Right lobe of liver (tissue), 4 donors: ENCODE data around the gene ATG101.

Experiments used
- POLR2A ChIP-seq: fragments of 450-650 bp; IDR thresholded peaks from one replicate; pipeline ENCODE4 v1.6.1; 2017; ENCODE audit warnings: antibody characterized with exemption, mild to moderate bottlenecking
- TF ChIP-seq, protein P1 (sequence below), 4 donors: fragments of 200-600 bp in 3 of 4; fragments of 450-650 bp in 1 of 4; IDR thresholded peaks; one replicate each; pipeline versions ENCODE4 v1.5.1 to v1.8.0; 2016 to 2022; ENCODE audit warnings: antibody characterized with exemption in 4 of 4, mild to moderate bottlenecking in 2 of 4
- donor health status: DM: no; HTN: no; CAD: no.
- donor health status: DM: no; HTN: no; CAD: no.
- donor health status: DM: no; HTN: yes; CAD: no.

DNA sequence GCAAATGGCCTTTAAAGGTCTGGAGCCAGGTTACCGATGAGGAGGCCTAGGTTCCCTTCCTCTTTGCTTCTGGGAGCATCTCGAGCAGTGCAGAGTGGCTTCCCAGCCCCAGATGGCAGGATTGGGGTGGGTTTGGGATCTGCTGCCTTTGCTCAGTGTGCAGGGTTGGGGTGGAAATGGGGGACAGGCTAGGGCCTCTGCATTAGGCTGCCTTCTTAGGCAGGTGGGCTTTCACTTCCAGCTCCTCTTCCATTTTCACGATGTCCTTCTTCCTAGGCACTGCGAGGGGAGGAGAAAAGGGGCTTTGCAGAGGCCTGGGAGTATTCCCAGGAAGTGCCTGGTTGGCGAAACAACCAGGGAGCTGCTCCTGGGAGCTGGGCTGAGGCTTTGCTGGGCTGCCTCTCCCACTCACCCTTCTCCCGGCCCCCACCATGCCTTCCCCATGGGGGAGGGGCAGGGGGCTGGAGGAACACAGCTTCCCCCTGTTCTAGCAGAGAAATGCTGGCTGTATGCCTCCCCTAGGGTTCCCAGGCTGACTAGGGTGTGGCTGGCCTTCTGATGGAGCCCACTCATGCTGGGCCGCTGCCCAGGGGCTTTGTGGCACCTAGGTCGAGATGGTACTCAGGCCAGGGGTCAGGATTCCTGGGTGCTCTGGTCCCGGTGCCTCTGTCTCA is 16.1 kb upstream of the ATG101 start:
- TF ChIP-seq, protein P1, sequence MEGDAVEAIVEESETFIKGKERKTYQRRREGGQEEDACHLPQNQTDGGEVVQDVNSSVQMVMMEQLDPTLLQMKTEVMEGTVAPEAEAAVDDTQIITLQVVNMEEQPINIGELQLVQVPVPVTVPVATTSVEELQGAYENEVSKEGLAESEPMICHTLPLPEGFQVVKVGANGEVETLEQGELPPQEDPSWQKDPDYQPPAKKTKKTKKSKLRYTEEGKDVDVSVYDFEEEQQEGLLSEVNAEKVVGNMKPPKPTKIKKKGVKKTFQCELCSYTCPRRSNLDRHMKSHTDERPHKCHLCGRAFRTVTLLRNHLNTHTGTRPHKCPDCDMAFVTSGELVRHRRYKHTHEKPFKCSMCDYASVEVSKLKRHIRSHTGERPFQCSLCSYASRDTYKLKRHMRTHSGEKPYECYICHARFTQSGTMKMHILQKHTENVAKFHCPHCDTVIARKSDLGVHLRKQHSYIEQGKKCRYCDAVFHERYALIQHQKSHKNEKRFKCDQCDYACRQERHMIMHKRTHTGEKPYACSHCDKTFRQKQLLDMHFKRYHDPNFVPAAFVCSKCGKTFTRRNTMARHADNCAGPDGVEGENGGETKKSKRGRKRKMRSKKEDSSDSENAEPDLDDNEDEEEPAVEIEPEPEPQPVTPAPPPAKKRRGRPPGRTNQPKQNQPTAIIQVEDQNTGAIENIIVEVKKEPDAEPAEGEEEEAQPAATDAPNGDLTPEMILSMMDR (IDR thresholded peaks at IDR 0.05), result no peak
- no peak for TF ChIP-seq POLR2A
